Measurements from ENCODE around the gene CD207.

- TF ChIP-seq, protein P1, sequence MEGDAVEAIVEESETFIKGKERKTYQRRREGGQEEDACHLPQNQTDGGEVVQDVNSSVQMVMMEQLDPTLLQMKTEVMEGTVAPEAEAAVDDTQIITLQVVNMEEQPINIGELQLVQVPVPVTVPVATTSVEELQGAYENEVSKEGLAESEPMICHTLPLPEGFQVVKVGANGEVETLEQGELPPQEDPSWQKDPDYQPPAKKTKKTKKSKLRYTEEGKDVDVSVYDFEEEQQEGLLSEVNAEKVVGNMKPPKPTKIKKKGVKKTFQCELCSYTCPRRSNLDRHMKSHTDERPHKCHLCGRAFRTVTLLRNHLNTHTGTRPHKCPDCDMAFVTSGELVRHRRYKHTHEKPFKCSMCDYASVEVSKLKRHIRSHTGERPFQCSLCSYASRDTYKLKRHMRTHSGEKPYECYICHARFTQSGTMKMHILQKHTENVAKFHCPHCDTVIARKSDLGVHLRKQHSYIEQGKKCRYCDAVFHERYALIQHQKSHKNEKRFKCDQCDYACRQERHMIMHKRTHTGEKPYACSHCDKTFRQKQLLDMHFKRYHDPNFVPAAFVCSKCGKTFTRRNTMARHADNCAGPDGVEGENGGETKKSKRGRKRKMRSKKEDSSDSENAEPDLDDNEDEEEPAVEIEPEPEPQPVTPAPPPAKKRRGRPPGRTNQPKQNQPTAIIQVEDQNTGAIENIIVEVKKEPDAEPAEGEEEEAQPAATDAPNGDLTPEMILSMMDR (IDR thresholded peaks at IDR 0.05): no peak
- TF ChIP-seq POLR2AphosphoS5 (IDR thresholded peaks at IDR 0.05) (no peak), POLR2A (IDR thresholded peaks at IDR 0.05) (no peak)
Observed at GRCh38 chr2:70797506-70797905, 38.1 kb downstream of the CD207 start.

Measured in breast epithelium (tissue), 3 donors.